ENCODE measurements around the gene MT1HL1.

The MT1HL1 gene

GRCh38 chr1:237000191-237000590 is 4.0 kb downstream of the MT1HL1 start:
- ChIA-PET POLR2A (no interaction called here), CTCF (no interaction called here)
- H3K4me3 ChIP-seq (ENCODE audit: low read depth, low read length) = no peak overlapping the region
- no peak for TF ChIP-seq CTCF (IDR thresholded peaks at IDR 0.05; ENCODE audit: insufficient read depth, low read length, missing control alignments)
- DNase-seq (ENCODE audit: low read depth, low spot score) = no peak

GRCh38 chr1:236998546-236998945 is 5.7 kb downstream of the MT1HL1 start:
- DNase-seq (ENCODE audit: low read depth, low spot score) = no peak
- no peak overlapping the region for H3K4me3 ChIP-seq (ENCODE audit: low read depth, low read length)
- TF ChIP-seq CTCF (IDR thresholded peaks at IDR 0.05; ENCODE audit: insufficient read depth, low read length, missing control alignments) = no peak
- CTCF ChIA-PET = no interaction called here
- POLR2A ChIA-PET = no interaction called here

GRCh38 chr1:236997882-236998281 is 6.4 kb downstream of the MT1HL1 start:
- no peak for TF ChIP-seq CTCF (IDR thresholded peaks at IDR 0.05; ENCODE audit: insufficient read depth, low read length, missing control alignments)
- DNase-seq (ENCODE audit: low read depth, low spot score) = no peak
- ChIA-PET CTCF (no interaction called here), POLR2A (no interaction called here)
- H3K4me3 ChIP-seq (ENCODE audit: low read depth, low read length) = no peak overlapping the region

DNA sequence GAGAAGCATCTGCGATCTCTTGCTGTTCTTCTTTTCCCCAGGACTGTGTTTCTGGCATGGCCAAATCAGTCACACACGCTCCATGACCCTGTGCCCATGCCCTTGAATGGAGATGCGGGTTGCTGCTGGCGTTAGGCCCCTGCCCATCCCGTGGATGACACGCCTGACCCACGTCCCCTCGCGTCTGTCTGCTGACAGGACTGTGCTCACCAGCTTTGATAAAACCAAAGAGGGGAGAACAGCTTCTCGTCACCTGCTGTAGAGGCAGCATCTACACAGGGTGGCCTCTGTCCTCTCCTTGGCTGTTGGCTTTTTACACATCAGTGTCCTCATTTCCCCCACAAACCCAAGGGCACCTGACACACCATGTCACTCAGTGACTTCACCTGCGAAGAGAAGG is 6.9 kb downstream of the MT1HL1 start:
- no peak for DNase-seq (ENCODE audit: low read depth, low spot score)
- TF ChIP-seq CTCF (IDR thresholded peaks at IDR 0.05; ENCODE audit: insufficient read depth, low read length, missing control alignments) = no peak
- CTCF ChIA-PET = no interaction called here
- H3K4me3 ChIP-seq (ENCODE audit: low read depth, low read length) = no peak overlapping the region
- POLR2A ChIA-PET = no interaction called here

- ChIA-PET CTCF (interaction anchor here (1.2 kb wide), 1 partner anchor 235 kb away, joined by 3 read pairs; no protein-coding TSS in a partner anchor), POLR2A (no interaction called here)
- TF ChIP-seq CTCF (IDR thresholded peaks at IDR 0.05; ENCODE audit: insufficient read depth, low read length, missing control alignments) = no peak
- no peak overlapping the region for H3K4me3 ChIP-seq (ENCODE audit: low read depth, low read length)
- DNase-seq (ENCODE audit: low read depth, low spot score) = no peak
These were observed 9.8 kb downstream of the MT1HL1 start for GRCh38 chr1:236994450-236994849.

GRCh38 chr1:236992449-236992848 is 11.8 kb downstream of the MT1HL1 start:
- CTCF ChIA-PET = no interaction called here
- no peak for DNase-seq (ENCODE audit: low read depth, low spot score)
- H3K4me3 ChIP-seq (ENCODE audit: low read depth, low read length) = no peak overlapping the region
- no peak for TF ChIP-seq CTCF (IDR thresholded peaks at IDR 0.05; ENCODE audit: insufficient read depth, low read length, missing control alignments)
- POLR2A ChIA-PET = no interaction called here
